Endothelial cell of umbilical vein (primary cell): Measurements from ENCODE around the gene ASCL3.
"Not testable (repeated sequence)": the region's sequence is repeated elsewhere in the genome, so short reads cannot be mapped to it uniquely, and the experiment has no call there.

Source experiments
- CTCF ChIP-seq, 2 donors: IDR thresholded peaks; 1 replicate in 1 of 2; 2 replicates in 1 of 2; pipeline ENCODE4 v1.5.1; 2011; ENCODE audit warnings: low read length in 2 of 2, mild to moderate bottlenecking in 2 of 2, moderate library complexity in 2 of 2, control low read depth in 1 of 2, inconsistent platforms in 1 of 2, low read depth in 1 of 2; ENCODE audit not compliant: insufficient read depth in 1 of 2; ENCODE audit errors: extremely low read depth in 1 of 2
- EZH2 ChIP-seq: IDR thresholded peaks from 2 replicates; pipeline ENCODE4 v1.6.1; 2012; ENCODE audit warnings: borderline replicate concordance, low read depth, mild to moderate bottlenecking, moderate library complexity, low read length, inconsistent platforms; ENCODE audit not compliant: severe bottlenecking
- GATA2 ChIP-seq: IDR thresholded peaks from 2 replicates; pipeline ENCODE4 v1.7.0; 2011; ENCODE audit warnings: low read depth, mild to moderate bottlenecking, moderate library complexity, mixed read lengths, low read length; ENCODE audit not compliant: insufficient read length, insufficient read depth
- JUN ChIP-seq: IDR thresholded peaks from 2 replicates; pipeline ENCODE4 v1.6.1; 2011; ENCODE audit warnings: borderline replicate concordance, low read depth; ENCODE audit not compliant: insufficient read length, insufficient read depth
- MYC ChIP-seq: IDR thresholded peaks from one replicate; pipeline ENCODE4 v1.6.1; 2011; ENCODE audit warnings: mild to moderate bottlenecking, low read depth, low read length
- POLR2A ChIP-seq: IDR thresholded peaks from 2 replicates; pipeline ENCODE4 v1.6.1; 2012; ENCODE audit warnings: low read depth, mild to moderate bottlenecking, control low read depth, low read length
- POLR2AphosphoS5 ChIP-seq: IDR thresholded peaks from 2 replicates; pipeline ENCODE4 v1.6.1; 2012; ENCODE audit warnings: low read depth, mild to moderate bottlenecking, control low read depth, low read length, moderate library complexity; ENCODE audit not compliant: insufficient read depth

- TF ChIP-seq CTCF (IDR thresholded peaks at IDR 0.05; ENCODE audit: extremely low read depth in 1 of 2, insufficient read depth in 1 of 2, low read depth in 1 of 2, low read length in 2 of 2); GATA2; EZH2; POLR2A; MYC; POLR2AphosphoS5; JUN: not testable (repeated sequence)
Measured at GRCh38 chr11:8979365-8979764, 36.5 kb upstream of the ASCL3 start.
